Activated CD8-positive, alpha-beta T cell treated with anti-CD3 and anti-CD28 coated beads for 36 hours (primary cell): Measurements from ENCODE around the gene PARP4. TPM values are rescaled to one million over a fixed set of nuclear protein-coding genes. Genes with fewer than 3 reads are reported as not detected.
"Not testable (repeated sequence)": the region's sequence is repeated elsewhere in the genome, so short reads cannot be mapped to it uniquely, and the experiment has no call there.

Source experiments
- ATAC-seq: fragments of 200-7000 bp; cut with Tn5 transposase; one replicate; pipeline ENCODE4 v1.10.0; 2021; ENCODE audit warnings: mild to moderate bottlenecking, moderate library complexity
- CTCF ChIA-PET: fragments of 350-600 bp; sonication (Branson Sonifier 250); formaldehyde crosslinking; loops from one replicate; lab custom pipeline; 2021; ENCODE audit warnings: antibody characterized with exemption; lab: Charles Lee
- POLR2A ChIA-PET: fragments of 350-600 bp; sonication (Branson Sonifier 250); formaldehyde crosslinking; loops from one replicate; lab custom pipeline; 2021; ENCODE audit warnings: antibody characterized with exemption; lab: Charles Lee
- DNase-seq: peaks from one replicate; pipeline ENCODE4 v3.0.0-alpha.2; 2020
- H3K27ac Mint-ChIP-seq: one replicate; pipeline ENCODE4 v1.8.0; 2021; ENCODE audit warnings: mild to moderate bottlenecking, mixed read lengths
- H3K27me3 Mint-ChIP-seq: one replicate; pipeline ENCODE4 v1.8.0; 2021; ENCODE audit warnings: mixed read lengths
- H3K36me3 Mint-ChIP-seq: one replicate; pipeline ENCODE4 v1.8.0; 2021; ENCODE audit warnings: low read depth, mixed read lengths
- H3K4me1 Mint-ChIP-seq: one replicate; pipeline ENCODE4 v1.8.0; 2021; ENCODE audit warnings: low read depth, mixed read lengths
- H3K4me3 Mint-ChIP-seq: one replicate; pipeline ENCODE4 v1.8.0; 2021; ENCODE audit warnings: mild to moderate bottlenecking, moderate library complexity, mixed read lengths
- H3K9me3 Mint-ChIP-seq: one replicate; pipeline ENCODE4 v1.8.0; 2021; ENCODE audit warnings: mixed read lengths
- intact Hi-C: fragments of 100-400 bp; cut with micrococcal nuclease; formaldehyde crosslinking; loops from one replicate; pipeline ENCODE4 v1.10.0; 2022
- total RNA-seq, 2 experiments: library from RNA; stranded (reverse); gene quantifications; one replicate each; pipeline ENCODE4 v1.2.3, GENCODE V29; 2021
- TF ChIP-seq, protein P1 (sequence below): fragments of 200-600 bp; IDR thresholded peaks from one replicate; pipeline ENCODE4 v1.8.0; 2022; ENCODE audit warnings: antibody characterized with exemption, mild to moderate bottlenecking

PARP4 gene
- total RNA-seq, result 10 to 100 TPM; 20.4 to 22.4 TPM

DNA sequence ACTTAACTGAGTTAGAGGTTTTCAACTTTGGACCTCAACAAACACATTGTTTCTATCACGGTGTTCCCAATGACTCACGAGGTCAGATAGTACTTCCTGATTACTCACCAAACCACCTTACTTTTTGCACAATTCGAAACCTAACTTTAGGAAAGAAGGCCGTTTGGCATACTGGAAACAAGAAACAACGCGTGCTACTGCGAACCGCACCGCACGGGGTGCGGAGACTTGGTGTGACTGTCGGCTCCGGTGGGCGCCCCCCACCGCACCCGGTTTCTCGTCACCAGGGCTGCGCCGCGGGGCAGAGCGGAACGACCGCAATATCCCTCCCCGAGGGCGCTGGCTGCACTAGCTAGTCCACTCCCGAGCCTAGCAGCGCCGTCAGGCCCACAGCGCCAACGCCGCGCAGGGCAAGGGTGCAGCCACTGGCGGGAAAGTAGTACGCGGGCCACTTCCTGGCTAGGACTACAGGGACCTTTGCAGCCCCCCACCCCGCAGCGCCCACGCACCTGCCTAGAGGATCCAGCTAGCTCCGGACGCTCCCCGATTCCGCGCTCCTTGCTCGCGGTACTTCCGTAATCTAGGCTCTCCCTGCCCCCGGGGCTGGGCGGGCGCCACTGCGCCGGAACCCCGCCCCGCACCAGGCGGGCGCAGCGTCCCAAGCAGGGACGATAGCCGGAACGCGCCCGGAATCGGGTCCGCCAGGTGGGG is at the start of gene PARP4:
PARP4 (minus strand) TSS at position 582 of the 711 bp plus-strand sequence. CDS start 9,002 bp downstream, outside the sequence.
- DNase-seq, result peak; percentile 78
- H3K27ac Mint-ChIP-seq, result peak within 1 kb of the TSS; percentile 95
- no peaks in the 10 kb centered on the region for H3K9me3 Mint-ChIP-seq
- peaks cover 39% of the 10 kb centered on the region for H3K4me1 Mint-ChIP-seq
- peaks cover 7% of the 10 kb centered on the region for H3K36me3 Mint-ChIP-seq
- TF ChIP-seq, protein P1, sequence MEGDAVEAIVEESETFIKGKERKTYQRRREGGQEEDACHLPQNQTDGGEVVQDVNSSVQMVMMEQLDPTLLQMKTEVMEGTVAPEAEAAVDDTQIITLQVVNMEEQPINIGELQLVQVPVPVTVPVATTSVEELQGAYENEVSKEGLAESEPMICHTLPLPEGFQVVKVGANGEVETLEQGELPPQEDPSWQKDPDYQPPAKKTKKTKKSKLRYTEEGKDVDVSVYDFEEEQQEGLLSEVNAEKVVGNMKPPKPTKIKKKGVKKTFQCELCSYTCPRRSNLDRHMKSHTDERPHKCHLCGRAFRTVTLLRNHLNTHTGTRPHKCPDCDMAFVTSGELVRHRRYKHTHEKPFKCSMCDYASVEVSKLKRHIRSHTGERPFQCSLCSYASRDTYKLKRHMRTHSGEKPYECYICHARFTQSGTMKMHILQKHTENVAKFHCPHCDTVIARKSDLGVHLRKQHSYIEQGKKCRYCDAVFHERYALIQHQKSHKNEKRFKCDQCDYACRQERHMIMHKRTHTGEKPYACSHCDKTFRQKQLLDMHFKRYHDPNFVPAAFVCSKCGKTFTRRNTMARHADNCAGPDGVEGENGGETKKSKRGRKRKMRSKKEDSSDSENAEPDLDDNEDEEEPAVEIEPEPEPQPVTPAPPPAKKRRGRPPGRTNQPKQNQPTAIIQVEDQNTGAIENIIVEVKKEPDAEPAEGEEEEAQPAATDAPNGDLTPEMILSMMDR, result no peak
- H3K27me3 Mint-ChIP-seq, result no peaks in the 10 kb centered on the region
- intact Hi-C loops, result no loop called here
- ChIA-PET CTCF (interaction anchor here (0.8 kb wide), 1 partner anchor 67 kb away, joined by 3 read pairs; no protein-coding TSS in a partner anchor), POLR2A (interaction anchor here (0.7 to 1.8 kb wide), 5 partner anchors 9 to 261 kb away, joined by 3 to 5 read pairs (median 4); no protein-coding TSS in a partner anchor)
- ATAC-seq, result peak; percentile 70
- H3K4me3 Mint-ChIP-seq, result peak within 1 kb of the TSS; percentile 82

DNA sequence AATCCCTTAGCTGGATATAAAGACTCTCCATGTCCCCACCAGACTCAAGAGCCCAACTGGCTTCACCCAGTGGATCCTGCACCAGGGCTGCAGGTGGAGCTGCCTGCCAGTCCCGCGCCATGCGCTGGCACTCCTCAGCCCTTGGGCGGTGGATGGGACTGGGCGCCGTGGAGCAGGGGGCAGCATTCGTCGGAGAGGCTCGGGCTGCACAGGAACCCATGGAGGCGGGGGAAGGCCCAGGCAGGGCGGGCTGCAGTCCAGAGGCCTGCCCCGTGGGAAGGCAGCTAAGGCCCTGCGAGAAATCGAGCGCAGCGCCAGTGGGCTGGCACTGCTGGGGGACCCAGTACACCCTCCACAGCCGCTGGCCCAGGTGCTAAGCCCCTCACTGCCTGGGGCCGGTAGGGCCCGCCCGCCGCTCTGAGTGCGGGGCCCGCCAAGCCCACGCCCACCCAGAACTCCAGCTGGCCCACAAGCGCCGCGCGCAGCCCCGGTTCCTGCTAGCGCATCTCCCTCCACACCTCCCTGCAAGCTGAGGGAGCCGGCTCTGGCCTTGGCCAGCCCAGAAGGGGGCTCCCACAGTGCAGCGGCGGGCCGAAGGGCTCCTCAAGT is 48.1 kb upstream of the PARP4 start:
- H3K36me3 Mint-ChIP-seq, ATAC-seq, H3K4me3 Mint-ChIP-seq, H3K27ac Mint-ChIP-seq, POLR2A ChIA-PET, DNase-seq, H3K9me3 Mint-ChIP-seq, intact Hi-C loops: not testable (repeated sequence)
- CTCF ChIA-PET, result interaction anchor here (0.8 to 1.0 kb wide), 2 partner anchors 20 to 133 kb away, joined by 3 read pairs; no protein-coding TSS in a partner anchor
- peaks cover 12% of the 10 kb centered on the region for H3K4me1 Mint-ChIP-seq
- H3K27me3 Mint-ChIP-seq, result peaks cover 40% of the 10 kb centered on the region

DNA sequence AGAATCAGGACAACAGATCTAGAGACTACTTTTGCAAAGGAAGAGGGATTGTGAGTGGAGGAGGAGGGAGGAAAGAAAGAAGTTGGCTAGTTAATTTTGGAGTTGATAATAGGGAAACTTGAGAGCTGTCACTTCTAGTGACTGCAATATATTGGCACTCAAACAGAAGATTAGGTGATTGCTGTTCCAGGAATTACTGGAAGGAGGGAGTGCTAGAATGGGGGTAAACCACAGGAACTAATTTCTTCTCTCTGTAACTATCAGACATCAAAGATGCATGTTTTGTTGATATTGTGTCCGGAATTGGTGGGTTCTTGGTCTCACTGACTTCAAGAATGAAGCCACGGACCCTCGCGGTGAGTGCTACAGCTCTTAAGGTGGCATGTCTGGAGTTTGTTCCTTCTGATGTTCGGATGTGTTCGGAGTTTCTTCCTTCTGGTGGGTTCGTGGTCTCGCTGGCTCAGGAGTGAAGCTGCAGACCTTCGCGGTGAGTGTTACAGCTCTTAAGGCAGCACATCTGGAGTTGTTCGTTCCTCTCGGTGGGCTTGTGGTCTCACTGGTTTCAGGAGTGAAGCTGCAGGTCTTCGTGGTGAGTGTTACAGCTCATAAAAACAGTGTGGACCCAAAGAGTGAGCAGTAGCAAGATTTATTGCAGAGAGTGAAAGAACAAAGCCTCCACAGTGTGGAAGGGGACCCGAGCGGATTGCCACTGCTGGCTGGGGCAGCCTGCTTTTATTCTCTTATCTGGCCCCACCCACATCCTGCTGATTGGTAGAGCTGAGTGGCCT is 47.0 kb upstream of the PARP4 start:
- H3K27ac Mint-ChIP-seq, ATAC-seq, H3K9me3 Mint-ChIP-seq, POLR2A ChIA-PET, intact Hi-C loops, H3K36me3 Mint-ChIP-seq, CTCF ChIA-PET: not testable (repeated sequence)
- peak; percentile 16 for DNase-seq
- H3K4me1 Mint-ChIP-seq, result peaks cover 12% of the 10 kb centered on the region
- H3K4me3 Mint-ChIP-seq, result peak overlapping the region; percentile 26
- H3K27me3 Mint-ChIP-seq, result peaks cover 33% of the 10 kb centered on the region

DNA sequence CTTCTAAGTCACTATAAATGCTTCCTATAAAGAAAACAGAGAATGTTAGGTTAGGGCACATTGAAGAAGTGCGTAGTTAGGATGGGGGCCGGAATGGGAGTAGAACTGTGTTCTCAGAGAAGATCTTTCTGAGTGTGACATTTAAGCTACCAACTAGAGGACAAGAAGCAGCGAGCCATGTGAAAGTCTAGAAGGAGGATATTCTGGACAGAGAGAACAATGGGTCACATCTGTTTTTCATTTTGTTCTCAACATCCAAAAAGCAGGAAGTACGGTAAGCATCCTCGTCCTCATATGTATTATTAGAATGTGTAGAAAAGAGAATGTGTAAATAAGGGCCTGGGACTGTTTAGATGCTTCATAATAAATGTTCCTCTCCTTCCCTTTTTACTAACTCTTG is 44.5 kb upstream of the PARP4 start:
- H3K4me3 Mint-ChIP-seq, result no peak overlapping the region
- intact Hi-C loops, result no loop called here
- H3K36me3 Mint-ChIP-seq, result no peaks in the 10 kb centered on the region
- TF ChIP-seq, protein P1, result no peak
- H3K9me3 Mint-ChIP-seq, result no peaks in the 10 kb centered on the region
- H3K4me1 Mint-ChIP-seq, result peaks cover 12% of the 10 kb centered on the region
- peaks cover 31% of the 10 kb centered on the region for H3K27me3 Mint-ChIP-seq
- no peak for DNase-seq
- POLR2A ChIA-PET, result no interaction called here
- ATAC-seq, result no peak
- CTCF ChIA-PET, result no interaction called here
- no peak overlapping the region for H3K27ac Mint-ChIP-seq

DNA sequence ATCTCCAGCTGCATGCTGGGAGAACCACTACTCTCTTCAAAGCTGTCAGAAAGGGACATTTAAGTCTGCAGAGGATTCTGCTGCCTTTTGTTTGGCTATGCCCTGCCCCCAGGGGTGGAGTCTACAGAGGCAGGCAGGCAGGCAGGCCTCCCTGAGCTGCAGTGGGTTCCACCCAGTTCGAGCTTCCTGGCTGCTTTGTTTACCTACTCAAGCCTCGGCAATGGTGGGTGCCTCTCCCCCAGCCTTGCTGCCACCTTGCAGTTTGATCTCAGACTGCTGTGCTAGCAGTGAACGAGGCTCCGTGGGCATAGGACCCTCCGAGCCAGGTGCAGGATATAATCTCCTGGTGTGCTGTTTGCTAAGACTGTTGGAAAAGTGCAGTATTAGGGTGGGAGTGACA is 41.3 kb upstream of the PARP4 start:
- H3K27me3 Mint-ChIP-seq, result peaks cover 26% of the 10 kb centered on the region
- H3K27ac Mint-ChIP-seq, CTCF ChIA-PET, POLR2A ChIA-PET, intact Hi-C loops, H3K9me3 Mint-ChIP-seq, H3K4me3 Mint-ChIP-seq, DNase-seq, ATAC-seq, H3K36me3 Mint-ChIP-seq, H3K4me1 Mint-ChIP-seq: not testable (repeated sequence)

DNA sequence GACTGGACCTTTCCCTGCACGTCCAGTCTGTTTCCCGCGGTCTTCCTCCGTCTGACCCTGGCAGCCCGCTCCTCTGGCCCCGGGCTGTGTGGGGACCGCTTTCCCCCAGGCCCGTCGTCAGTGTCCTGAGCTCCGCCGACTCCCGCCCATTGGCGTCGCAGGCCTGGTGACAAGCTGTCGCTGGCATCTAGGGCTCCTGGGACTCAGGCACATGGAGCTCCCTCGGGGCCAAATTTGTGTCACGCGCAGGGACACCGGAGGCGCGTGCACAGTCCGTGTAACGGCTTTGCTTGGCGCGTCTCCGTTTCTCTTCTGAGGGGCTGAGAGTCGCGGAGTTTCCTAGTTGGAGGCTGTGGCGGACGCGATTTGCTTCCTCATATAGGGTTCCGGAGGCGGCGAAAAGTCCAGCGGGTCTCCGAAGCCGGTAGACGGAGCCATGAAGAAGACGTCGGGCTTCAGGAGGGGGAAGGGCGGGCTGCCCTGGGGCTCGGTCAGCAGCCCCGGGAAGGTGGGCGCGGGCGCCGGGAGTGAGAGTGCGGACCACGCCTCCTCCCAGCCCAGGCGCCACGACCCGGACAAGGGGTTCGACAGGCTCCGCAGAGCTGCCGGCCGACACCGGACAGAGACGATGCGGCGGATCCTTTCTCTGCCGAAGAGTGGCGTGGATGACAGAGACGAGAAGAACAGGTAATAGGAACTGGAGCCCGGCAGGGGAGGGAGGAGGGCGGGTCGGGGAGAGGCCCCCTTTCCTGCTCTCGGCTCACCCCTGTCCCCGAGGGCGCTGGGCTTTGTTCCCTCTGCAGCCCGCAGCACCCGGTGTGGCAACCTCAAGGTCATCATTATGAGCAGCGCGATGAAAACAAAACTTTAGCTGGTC is 29.1 kb upstream of the PARP4 start:
- CTCF ChIA-PET, result interaction anchor here (0.6 to 1.4 kb wide), 2 partner anchors 14 to 23 kb away, joined by 3 read pairs; no protein-coding TSS in a partner anchor
- Mint-ChIP-seq H3K27me3 (peaks cover 39% of the 10 kb centered on the region), H3K4me3 (peak overlapping the region; percentile 73)
- ATAC-seq (peak; percentile 60), DNase-seq (peak; percentile 38)
- H3K9me3 Mint-ChIP-seq, intact Hi-C loops, H3K27ac Mint-ChIP-seq, H3K36me3 Mint-ChIP-seq, H3K4me1 Mint-ChIP-seq: not testable (repeated sequence)
- POLR2A ChIA-PET, result interaction anchor here (1.0 kb wide), 1 partner anchor 141 kb away, joined by 3 read pairs; no protein-coding TSS in a partner anchor
